SU-DHL-6 (cell line): ENCODE data around the gene EPHA6.

Experiments used
- EZH2phosphoT487 ChIP-seq: fragments of 200-600 bp; sonication (generic), shearing (Covaris generic); conservative IDR thresholded peaks from 2 replicates; pipeline ENCODE4 v1.6.1; 2018; ENCODE audit warnings: mild to moderate bottlenecking, antibody characterized with exemption, low read length, moderate library complexity, mixed read lengths
- TF ChIP-seq, protein P1 (sequence below): fragments of 200-600 bp; sonication (generic); IDR thresholded peaks from one replicate; pipeline ENCODE4 v1.5.1; 2017; ENCODE audit warnings: antibody characterized with exemption, mild to moderate bottlenecking, low read length, moderate library complexity; ENCODE audit not compliant: insufficient read depth, poor library complexity, severe bottlenecking

DNA sequence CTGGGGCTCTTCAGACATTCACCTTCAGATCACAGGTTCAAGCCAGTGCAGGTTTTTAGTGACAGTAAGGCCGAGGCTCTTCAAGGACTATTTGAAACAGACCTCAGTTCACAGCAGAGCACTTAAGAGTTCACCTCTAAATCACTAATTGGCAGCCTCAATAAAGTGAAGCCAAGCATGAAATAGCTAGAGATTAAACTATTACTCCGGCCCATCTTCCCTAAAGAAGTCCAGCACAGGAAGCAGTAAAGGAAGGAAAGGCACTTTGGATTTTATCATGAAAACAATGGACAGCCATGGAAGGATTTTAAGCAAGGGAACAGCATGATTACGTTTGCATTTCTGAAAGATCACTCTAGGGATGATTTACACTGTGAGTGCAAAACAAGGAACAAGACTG is 922.5 kb downstream of the EPHA6 start:
- TF ChIP-seq, protein P1, sequence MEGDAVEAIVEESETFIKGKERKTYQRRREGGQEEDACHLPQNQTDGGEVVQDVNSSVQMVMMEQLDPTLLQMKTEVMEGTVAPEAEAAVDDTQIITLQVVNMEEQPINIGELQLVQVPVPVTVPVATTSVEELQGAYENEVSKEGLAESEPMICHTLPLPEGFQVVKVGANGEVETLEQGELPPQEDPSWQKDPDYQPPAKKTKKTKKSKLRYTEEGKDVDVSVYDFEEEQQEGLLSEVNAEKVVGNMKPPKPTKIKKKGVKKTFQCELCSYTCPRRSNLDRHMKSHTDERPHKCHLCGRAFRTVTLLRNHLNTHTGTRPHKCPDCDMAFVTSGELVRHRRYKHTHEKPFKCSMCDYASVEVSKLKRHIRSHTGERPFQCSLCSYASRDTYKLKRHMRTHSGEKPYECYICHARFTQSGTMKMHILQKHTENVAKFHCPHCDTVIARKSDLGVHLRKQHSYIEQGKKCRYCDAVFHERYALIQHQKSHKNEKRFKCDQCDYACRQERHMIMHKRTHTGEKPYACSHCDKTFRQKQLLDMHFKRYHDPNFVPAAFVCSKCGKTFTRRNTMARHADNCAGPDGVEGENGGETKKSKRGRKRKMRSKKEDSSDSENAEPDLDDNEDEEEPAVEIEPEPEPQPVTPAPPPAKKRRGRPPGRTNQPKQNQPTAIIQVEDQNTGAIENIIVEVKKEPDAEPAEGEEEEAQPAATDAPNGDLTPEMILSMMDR = no peak
- no peak for TF ChIP-seq EZH2phosphoT487
